Measurements from ENCODE around the gene MRPL19.
"Not testable (repeated sequence)": the region's sequence is repeated elsewhere in the genome, so short reads cannot be mapped to it uniquely, and the experiment has no call there.

Gene MRPL19

GRCh38 chr2:75616933-75617332 is 29.6 kb upstream of the MRPL19 start:
- no peak for FAIRE-seq

GRCh38 chr2:75619956-75620740 is 26.4 kb upstream of the MRPL19 start:
- no peak for FAIRE-seq

- FAIRE-seq = no peak
These were observed 25.4 kb upstream of the MRPL19 start for GRCh38 chr2:75621228-75621627.

- FAIRE-seq = no peak
These were observed 24.1 kb upstream of the MRPL19 start for GRCh38 chr2:75622500-75622899.

GRCh38 chr2:75622929-75623328 is 23.7 kb upstream of the MRPL19 start:
- FAIRE-seq = no peak

- peak; percentile 19 for FAIRE-seq
These were observed 18.6 kb upstream of the MRPL19 start for GRCh38 chr2:75627902-75628504.

GRCh38 chr2:75632091-75632701 is 14.4 kb upstream of the MRPL19 start:
- FAIRE-seq = no peak

GRCh38 chr2:75632813-75633212 is 13.8 kb upstream of the MRPL19 start:
- no peak for FAIRE-seq

- FAIRE-seq = no peak
These were observed 13.0 kb upstream of the MRPL19 start for GRCh38 chr2:75633620-75634019.

- FAIRE-seq = no peak
These were observed 11.6 kb upstream of the MRPL19 start for GRCh38 chr2:75634945-75635344.

- FAIRE-seq = no peak
These were observed 9.0 kb upstream of the MRPL19 start for GRCh38 chr2:75637568-75637967.

GRCh38 chr2:75640621-75641121 is 5.9 kb upstream of the MRPL19 start:
- peak; percentile 65 for FAIRE-seq

GRCh38 chr2:75641587-75641986 is 5.0 kb upstream of the MRPL19 start:
- FAIRE-seq = no peak

- FAIRE-seq = no peak
These were observed 2.6 kb upstream of the MRPL19 start for GRCh38 chr2:75643980-75644379.

- no peak for FAIRE-seq
These were observed 940 bp upstream of the MRPL19 start for GRCh38 chr2:75645643-75646042.

- FAIRE-seq = no peak
These were observed 447 bp upstream of the MRPL19 start for GRCh38 chr2:75646090-75646582.

- FAIRE-seq = no peak
These were observed 1.2 kb downstream of the MRPL19 start for GRCh38 chr2:75647771-75648170.

GRCh38 chr2:75654012-75654411 is 7.4 kb downstream of the MRPL19 start:
- no peak for FAIRE-seq

GRCh38 chr2:75655861-75656260 is 9.3 kb downstream of the MRPL19 start:
- no peak for FAIRE-seq

GRCh38 chr2:75656563-75656962 is 10.0 kb downstream of the MRPL19 start:
- no peak for FAIRE-seq

- no peak for FAIRE-seq
These were observed 11.2 kb downstream of the MRPL19 start for GRCh38 chr2:75657798-75658197.

- no peak for FAIRE-seq
These were observed 20.3 kb downstream of the MRPL19 start for GRCh38 chr2:75666911-75667310.

- no peak for FAIRE-seq
These were observed 21.3 kb downstream of the MRPL19 start for GRCh38 chr2:75667884-75668283.

- FAIRE-seq = not testable (repeated sequence)
These were observed 28.8 kb downstream of the MRPL19 start for GRCh38 chr2:75675423-75675822.

All from A204.1 (cell line).